Measurements from ENCODE around the gene SKIC2.
"Not testable (repeated sequence)": the region's sequence is repeated elsewhere in the genome, so short reads cannot be mapped to it uniquely, and the experiment has no call there.

DNA sequence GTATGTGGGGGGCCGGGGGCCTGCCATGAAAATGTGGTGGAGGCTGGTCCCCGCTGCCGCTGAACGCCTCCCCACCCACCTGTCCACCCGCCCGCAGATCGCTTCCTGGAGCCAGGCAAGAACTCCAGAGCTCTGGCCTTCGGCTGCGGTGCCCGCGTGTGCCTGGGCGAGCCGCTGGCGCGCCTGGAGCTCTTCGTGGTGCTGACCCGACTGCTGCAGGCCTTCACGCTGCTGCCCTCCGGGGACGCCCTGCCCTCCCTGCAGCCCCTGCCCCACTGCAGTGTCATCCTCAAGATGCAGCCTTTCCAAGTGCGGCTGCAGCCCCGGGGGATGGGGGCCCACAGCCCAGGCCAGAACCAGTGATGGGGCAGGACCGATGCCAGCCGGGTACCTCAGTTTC is 49.1 kb downstream of the SKIC2 start:
- TF ChIP-seq CTCF (IDR thresholded peaks at IDR 0.05; ENCODE audit: insufficient read depth, low read length): not testable (repeated sequence)
- TF ChIP-seq, protein P1, sequence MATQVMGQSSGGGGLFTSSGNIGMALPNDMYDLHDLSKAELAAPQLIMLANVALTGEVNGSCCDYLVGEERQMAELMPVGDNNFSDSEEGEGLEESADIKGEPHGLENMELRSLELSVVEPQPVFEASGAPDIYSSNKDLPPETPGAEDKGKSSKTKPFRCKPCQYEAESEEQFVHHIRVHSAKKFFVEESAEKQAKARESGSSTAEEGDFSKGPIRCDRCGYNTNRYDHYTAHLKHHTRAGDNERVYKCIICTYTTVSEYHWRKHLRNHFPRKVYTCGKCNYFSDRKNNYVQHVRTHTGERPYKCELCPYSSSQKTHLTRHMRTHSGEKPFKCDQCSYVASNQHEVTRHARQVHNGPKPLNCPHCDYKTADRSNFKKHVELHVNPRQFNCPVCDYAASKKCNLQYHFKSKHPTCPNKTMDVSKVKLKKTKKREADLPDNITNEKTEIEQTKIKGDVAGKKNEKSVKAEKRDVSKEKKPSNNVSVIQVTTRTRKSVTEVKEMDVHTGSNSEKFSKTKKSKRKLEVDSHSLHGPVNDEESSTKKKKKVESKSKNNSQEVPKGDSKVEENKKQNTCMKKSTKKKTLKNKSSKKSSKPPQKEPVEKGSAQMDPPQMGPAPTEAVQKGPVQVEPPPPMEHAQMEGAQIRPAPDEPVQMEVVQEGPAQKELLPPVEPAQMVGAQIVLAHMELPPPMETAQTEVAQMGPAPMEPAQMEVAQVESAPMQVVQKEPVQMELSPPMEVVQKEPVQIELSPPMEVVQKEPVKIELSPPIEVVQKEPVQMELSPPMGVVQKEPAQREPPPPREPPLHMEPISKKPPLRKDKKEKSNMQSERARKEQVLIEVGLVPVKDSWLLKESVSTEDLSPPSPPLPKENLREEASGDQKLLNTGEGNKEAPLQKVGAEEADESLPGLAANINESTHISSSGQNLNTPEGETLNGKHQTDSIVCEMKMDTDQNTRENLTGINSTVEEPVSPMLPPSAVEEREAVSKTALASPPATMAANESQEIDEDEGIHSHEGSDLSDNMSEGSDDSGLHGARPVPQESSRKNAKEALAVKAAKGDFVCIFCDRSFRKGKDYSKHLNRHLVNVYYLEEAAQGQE (IDR thresholded peaks at IDR 0.05; ENCODE audit: insufficient replicate concordance, low read depth): not testable (repeated sequence)

Data from HL-60 (cell line).